GM11168 (cell line): ENCODE results near the gene FAM184B.

Experiments
- in situ Hi-C: fragments of 300-500 bp; cut with MboI; formaldehyde crosslinking; loops from one replicate; pipeline ENCODE4 v1.12.0; 2022; ENCODE audit warnings: low sequenced_read_pairs; ENCODE audit not compliant: unreplicated experiment

Gene FAM184B

DNA sequence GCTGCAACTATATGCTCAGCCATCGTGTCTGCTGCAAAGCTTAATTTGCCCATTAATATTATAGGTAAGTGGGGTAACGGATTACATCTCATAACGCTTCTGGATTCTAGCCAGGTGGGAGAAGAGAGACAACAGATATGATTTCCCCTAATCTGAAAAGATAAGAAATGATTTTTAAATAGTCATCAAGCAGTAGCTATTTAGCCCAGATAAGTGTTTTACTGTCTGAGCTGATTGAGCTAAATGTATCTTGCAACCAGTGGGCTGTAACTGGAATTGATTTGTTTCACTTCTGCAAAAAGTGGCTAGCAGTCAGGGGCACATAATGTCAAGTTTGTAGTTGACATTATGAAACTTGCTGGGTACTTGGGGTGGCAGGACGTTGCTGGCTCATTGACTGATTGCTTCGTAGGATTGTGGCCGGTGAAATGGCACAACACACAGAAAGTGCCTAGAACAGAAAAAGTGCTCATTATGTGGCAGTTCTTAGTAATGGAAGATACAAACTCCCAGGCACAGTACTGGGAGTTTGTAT, 185.9 kb downstream of the FAM184B start:
- in situ Hi-C loops = no loop called here

DNA sequence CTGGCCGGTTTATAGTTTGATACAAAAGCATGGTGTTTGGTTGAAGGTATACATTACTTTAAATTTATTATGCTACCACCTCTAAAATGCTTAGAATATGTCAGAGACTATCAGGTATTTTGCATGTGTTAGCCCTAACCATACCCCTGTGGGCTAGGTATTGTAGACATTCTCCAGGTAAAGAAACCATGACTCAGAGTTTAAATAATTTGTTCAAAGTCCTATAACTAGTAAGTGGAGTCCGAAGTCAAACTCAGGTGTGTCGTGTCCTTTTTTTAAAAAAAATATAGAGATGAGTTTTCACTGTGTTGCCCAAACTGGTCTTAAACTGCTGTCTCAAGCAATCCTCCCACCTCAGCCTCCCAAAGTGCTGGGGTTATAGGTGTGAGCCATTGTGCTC, 192.1 kb downstream of the FAM184B start:
- in situ Hi-C loops = no loop called here

DNA sequence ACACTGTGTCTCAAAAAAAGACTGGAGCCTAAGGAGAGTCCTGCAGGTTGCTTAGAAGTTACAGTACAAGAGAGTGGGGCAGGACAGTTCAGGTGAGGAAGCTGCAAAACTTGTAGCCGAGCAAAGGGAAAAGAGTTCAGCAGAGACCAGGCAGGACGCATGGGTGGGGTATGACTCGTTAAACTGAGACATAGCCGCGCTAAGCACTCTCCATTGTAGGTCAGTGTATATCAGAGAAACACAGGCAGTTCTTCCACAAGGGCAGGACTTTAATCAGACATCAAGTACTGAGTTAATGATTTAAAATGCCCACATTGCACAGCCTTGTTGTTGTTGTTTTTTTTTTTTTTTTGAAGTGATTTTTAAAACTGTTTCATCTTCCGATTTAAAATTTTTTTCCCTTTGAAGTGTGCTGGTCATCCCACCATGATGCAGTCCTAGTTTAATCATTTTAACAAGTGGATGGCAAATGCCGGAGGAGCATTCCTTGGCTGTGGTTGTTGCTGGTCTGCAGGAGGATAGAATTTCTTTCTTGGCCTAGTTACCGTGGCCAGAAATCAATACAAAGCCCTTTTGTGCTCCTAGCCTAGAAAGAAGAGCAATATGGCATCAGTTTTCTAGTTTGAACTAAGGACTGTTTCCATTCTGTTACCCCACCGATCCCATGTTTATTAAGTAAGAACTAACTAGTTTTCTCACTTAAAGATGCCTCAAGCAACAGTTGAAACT, 194.2 kb downstream of the FAM184B start:
- in situ Hi-C loops = no loop called here

DNA sequence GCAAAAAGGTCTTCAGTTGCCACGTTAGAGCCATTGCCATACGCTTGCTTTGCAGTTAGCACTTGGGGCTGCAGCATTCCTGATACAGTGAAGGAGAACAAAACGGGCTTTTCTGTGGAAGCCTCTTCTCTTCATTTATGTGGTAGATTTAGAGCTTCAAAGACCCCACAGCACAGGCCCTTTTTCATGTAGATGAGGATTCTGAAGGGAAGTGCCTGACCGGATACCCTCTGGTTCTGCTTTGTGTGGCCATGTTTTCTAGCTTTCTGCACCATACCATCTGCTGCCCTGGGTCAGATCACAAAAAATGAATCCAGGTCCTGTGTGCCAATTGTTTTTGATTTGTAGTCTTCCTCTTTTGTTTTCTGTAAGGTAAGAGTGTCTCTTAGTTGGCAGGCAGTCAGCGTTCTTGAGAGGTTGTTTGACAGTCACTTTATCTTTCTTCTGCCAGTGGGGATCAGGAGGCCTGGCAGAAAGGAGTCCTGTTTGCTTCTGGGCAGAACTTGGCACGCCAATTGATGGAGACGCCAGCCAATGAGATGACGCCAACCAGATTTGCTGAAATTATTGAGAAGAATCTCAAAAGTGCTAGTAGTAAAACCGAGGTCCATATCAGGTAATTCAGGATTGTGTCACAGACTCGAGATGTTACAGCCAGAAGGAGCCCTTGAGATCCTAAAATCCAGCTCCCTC, 196.8 kb downstream of the FAM184B start:
- in situ Hi-C loops = no loop called here

DNA sequence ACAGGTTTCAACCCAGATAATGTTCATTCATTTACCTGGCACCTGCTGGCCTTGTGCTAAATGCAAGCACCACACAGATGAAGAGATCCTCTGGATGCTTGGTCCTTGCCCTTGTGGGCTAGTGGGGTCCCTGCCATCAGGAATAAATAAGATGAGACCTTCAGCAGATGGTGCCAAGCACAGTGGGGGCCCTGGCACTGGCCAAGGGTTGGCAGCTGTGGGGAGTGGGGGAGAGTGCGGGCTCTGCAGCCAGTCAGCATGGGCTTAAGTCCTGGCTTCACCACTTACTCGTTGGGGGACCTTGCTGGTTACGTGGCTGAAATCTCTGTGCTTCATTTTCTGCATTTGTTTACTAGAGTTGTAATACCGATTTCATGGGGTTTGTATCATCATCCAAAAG, 197.5 kb downstream of the FAM184B start:
- in situ Hi-C loops = no loop called here

DNA sequence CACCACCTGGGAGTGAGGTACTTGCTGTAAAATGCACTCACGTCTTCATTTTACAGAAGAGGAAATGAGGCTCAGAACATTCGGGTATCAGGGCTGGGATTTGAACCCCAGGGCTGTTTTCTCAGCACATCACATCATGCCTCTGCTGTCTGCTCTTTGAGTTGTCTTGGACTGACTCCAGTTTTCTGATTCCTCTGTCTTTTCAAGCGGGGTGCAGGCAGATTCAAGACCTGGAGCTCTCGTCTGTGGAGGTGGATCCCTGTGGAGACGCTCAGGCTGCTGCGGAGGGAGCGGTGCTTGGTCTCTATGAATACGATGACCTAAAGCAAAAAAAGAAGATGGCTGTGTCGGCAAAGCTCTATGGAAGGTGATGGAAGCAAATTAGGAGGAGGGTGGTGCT, 198.1 kb downstream of the FAM184B start:
- in situ Hi-C loops = no loop called here

DNA sequence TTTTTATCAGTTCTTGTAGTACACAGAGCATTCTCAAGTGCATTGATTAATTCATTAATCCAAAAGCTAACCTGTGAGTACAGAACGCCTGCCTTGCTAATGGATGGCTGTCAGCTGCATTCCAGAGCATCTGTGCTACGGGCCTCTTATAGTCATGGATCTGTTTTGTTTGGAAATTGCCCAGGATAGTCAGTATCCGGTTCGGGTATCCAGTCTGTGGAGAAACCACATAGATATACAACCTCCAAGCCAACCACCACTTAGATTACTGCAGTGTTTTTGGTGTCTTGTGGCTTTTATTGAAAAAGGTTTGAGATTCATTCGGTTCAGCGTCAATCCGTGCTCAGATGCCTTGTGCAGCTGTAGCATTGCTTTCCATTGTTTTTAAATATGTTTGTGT, 200.5 kb downstream of the FAM184B start:
- in situ Hi-C loops = no loop called here
